ENCODE results near the gene CLASP1. TPM values are rescaled to one million over a fixed set of nuclear protein-coding genes. Genes with fewer than 3 reads are reported as not detected.

The CLASP1 gene
- total and polyA plus RNA-seq, 2 donors (not counting 3 experiments of a cell fraction or from before 2014, with no cell fraction given): 10.0 to 57.9 TPM

DNA sequence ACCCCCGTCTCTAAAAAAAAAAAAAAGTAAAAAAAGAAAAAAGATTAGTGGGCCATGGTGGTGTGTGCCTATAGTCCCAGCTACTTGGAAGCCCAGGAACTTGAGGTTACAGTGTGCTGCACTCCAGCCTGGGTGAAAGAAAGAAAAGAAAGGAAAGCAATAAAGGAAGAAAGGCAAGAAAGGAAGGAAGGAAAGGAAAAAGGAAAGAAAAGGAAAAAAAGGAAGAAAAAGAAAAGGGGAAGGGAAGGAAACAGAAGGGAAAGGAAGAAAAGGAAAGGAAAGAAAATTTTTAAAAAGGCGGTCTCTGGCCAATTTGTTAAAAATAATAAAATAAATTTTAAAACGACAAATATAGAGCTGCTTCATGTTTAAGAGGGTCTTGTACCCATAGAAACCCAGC is 192.9 kb downstream of the CLASP1 start:
- dilution Hi-C loops (cut with MboI; ENCODE audit: extremely low pct_ligation_motif_present, low sequenced_read_pairs): no loop called here
- peak; percentile 18 for FAIRE-seq
- Histone ChIP-seq H3K27ac (ENCODE audit: insufficient read depth, low read depth, low read length) (no peak overlapping the region), H4K20me1 (replicated peaks; ENCODE audit: control insufficient read depth, extremely low read depth, insufficient read depth, low read length) (no peaks in the 10 kb centered on the region), H3K27me3 (ENCODE audit: control insufficient read depth in 2 of 2, insufficient read depth in 2 of 2, low read length in 2 of 2) (no peaks in the 10 kb centered on the region), H3K36me3 (ENCODE audit: control insufficient read depth in 2 of 2, extremely low read depth in 1 of 2, insufficient read depth in 2 of 2, low read length in 2 of 2) (peaks cover 4 to 11% of the 10 kb centered on the region in 2 experiments), H3K79me2 (ENCODE audit: control insufficient read depth, insufficient read depth, low read length) (no peaks in the 10 kb centered on the region), H3K4me2 (ENCODE audit: insufficient read depth, low read length) (no peak overlapping the region), H3K9me1 (replicated peaks; ENCODE audit: control insufficient read depth, extremely low read depth, insufficient read depth, low read length) (no peaks in the 10 kb centered on the region), H3K4me1 (ENCODE audit: control insufficient read depth, extremely low read depth, insufficient read depth, low read length) (no peaks in the 10 kb centered on the region), H3K4me3 (replicated peaks in 1 of 3; ENCODE audit: insufficient read depth in 1 of 3, low read depth in 1 of 3, low read length in 3 of 3) (no peak overlapping the region), H3K9ac (replicated peaks; ENCODE audit: extremely low read depth, insufficient read depth, low read length) (no peak overlapping the region), H3K9me3 (replicated peaks; ENCODE audit: control insufficient read depth, insufficient read depth, low read length) (no peaks in the 10 kb centered on the region), H2AFZ (ENCODE audit: low read depth, low read length) (no peak overlapping the region)
- BruUV-seq (replicated peaks): no TSS peak
- POLR2A ChIA-PET: interaction anchor here (0.6 kb wide), 1 partner anchor 73 kb away, joined by 5 read pairs; no protein-coding TSS in a partner anchor
- intact Hi-C loops (cut with micrococcal nuclease): no loop called here
- DNase-seq (ENCODE audit: low read depth, low spot score): no peak
- CTCF ChIA-PET: no interaction called here
- TF ChIP-seq FOS (IDR thresholded peaks at IDR 0.05; ENCODE audit: borderline replicate concordance, insufficient read depth, low read length) (no peak), POLR2A (IDR thresholded peaks at IDR 0.05; ENCODE audit: low read depth, low read length) (no peak), GATA2 (IDR thresholded peaks at IDR 0.05; ENCODE audit: insufficient read depth, insufficient read length, low read depth, low read length) (no peak), JUN (IDR thresholded peaks at IDR 0.05; ENCODE audit: borderline replicate concordance, insufficient read depth, insufficient read length, low read depth) (no peak), MYC (IDR thresholded peaks at IDR 0.05; ENCODE audit: low read depth, low read length) (no peak), POLR2AphosphoS5 (IDR thresholded peaks at IDR 0.05; ENCODE audit: insufficient read depth, low read depth, low read length) (no peak)
- TF ChIP-seq, protein P1, sequence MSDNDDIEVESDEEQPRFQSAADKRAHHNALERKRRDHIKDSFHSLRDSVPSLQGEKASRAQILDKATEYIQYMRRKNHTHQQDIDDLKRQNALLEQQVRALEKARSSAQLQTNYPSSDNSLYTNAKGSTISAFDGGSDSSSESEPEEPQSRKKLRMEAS (IDR thresholded peaks at IDR 0.05; ENCODE audit: insufficient read depth, insufficient read length): no peak
- TF ChIP-seq, protein P2, sequence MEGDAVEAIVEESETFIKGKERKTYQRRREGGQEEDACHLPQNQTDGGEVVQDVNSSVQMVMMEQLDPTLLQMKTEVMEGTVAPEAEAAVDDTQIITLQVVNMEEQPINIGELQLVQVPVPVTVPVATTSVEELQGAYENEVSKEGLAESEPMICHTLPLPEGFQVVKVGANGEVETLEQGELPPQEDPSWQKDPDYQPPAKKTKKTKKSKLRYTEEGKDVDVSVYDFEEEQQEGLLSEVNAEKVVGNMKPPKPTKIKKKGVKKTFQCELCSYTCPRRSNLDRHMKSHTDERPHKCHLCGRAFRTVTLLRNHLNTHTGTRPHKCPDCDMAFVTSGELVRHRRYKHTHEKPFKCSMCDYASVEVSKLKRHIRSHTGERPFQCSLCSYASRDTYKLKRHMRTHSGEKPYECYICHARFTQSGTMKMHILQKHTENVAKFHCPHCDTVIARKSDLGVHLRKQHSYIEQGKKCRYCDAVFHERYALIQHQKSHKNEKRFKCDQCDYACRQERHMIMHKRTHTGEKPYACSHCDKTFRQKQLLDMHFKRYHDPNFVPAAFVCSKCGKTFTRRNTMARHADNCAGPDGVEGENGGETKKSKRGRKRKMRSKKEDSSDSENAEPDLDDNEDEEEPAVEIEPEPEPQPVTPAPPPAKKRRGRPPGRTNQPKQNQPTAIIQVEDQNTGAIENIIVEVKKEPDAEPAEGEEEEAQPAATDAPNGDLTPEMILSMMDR (IDR thresholded peaks at IDR 0.05; ENCODE audit: extremely low read depth in 1 of 2, insufficient read depth in 1 of 2, low read depth in 1 of 2, low read length in 2 of 2): no peak

All from endothelial cell of umbilical vein (primary cell).